ENCODE results near the gene POGZ. TPM values are rescaled to one million over a fixed set of nuclear protein-coding genes. Genes with fewer than 3 reads are reported as not detected.

POGZ gene
- polyA plus RNA-seq, 2 of the 4 experiments (the other 2 are of a cell fraction), result 20.8 to 44.1 TPM

- DNase-seq (ENCODE audit: low read depth in 1 of 2, low spot score in 1 of 2), result no peak
- TF ChIP-seq ZNF302 (CRISPR knock-in tag; IDR thresholded peaks at IDR 0.05) (no peak), HOXB13 (CRISPR knock-in tag; IDR thresholded peaks at IDR 0.05; ENCODE audit: low read depth) (no peak), MAZ (IDR thresholded peaks at IDR 0.05; ENCODE audit: borderline replicate concordance, low read depth, low read length) (no peak)
- Histone ChIP-seq H3K9me3 (no peaks in the 10 kb centered on the region), H3K4me2 (no peak overlapping the region), H3K27ac (no peak overlapping the region), H3K4me1 (no peaks in the 10 kb centered on the region; the same call in 2 of the 3 replicates), H3K4me3 (no peak overlapping the region)
- no peak for FAIRE-seq
- POLR2A ChIA-PET, result no interaction called here
- CTCF ChIA-PET, result no interaction called here
- ATAC-seq, result no peak
Observed at GRCh38 chr1:151408891-151409290, 50.4 kb downstream of the POGZ start.

- no peak for ATAC-seq
- no peak for FAIRE-seq
- Histone ChIP-seq H3K4me3 (no peak overlapping the region), H3K27ac (no peak overlapping the region), H3K4me2 (no peak overlapping the region), H3K4me1 (no peaks in the 10 kb centered on the region; the same call in 2 of the 3 replicates), H3K9me3 (no peaks in the 10 kb centered on the region)
- no peak for DNase-seq (ENCODE audit: low read depth in 1 of 2, low spot score in 1 of 2)
- TF ChIP-seq CHD4 (IDR thresholded peaks at IDR 0.05; ENCODE audit: borderline replicate concordance) (no peak), RNF2 (IDR thresholded peaks at IDR 0.05; ENCODE audit: borderline replicate concordance, low read depth) (no peak), NR3C1 (IDR thresholded peaks at IDR 0.05) (no peak), ZNF302 (CRISPR knock-in tag; IDR thresholded peaks at IDR 0.05) (no peak), CEBPB (IDR thresholded peaks at IDR 0.05) (no peak), FOXS1 (CRISPR knock-in tag; IDR thresholded peaks at IDR 0.05) (no peak), EHMT2 (IDR thresholded peaks at IDR 0.05; ENCODE audit: low read depth) (no peak), ESRRA (IDR thresholded peaks at IDR 0.05; ENCODE audit: borderline replicate concordance, low read length) (no peak), ATOH8 (CRISPR knock-in tag; IDR thresholded peaks at IDR 0.05; ENCODE audit: low read depth) (no peak), EHF (CRISPR knock-in tag; IDR thresholded peaks at IDR 0.05) (no peak), MAFK (IDR thresholded peaks at IDR 0.05; ENCODE audit: partially characterized antibody) (no peak), CBX8 (IDR thresholded peaks at IDR 0.05) (no peak), RAD21 (conservative IDR thresholded peaks at IDR 0.05 in 1 of 2, IDR thresholded peaks at IDR 0.05 in 1 of 2) (no peak), KDM1A (IDR thresholded peaks at IDR 0.05; ENCODE audit: low read depth) (no peak), TP53 (CRISPR knock-in tag; IDR thresholded peaks at IDR 0.05) (no peak), PBX3 (IDR thresholded peaks at IDR 0.05) (no peak)
- 97% methylated on average over 3 of the region's 3 CpGs for WGBS (ENCODE audit: missing lambda C conversion rate)
- ChIA-PET POLR2A (no interaction called here), CTCF (interaction anchor here (0.6 to 1.5 kb wide), 5 partner anchors 8 to 327 kb away, joined by 3 to 7 read pairs (median 4); partner anchors contain the start of gene PSMB4)
Observed at GRCh38 chr1:151407304-151407703, 52.0 kb downstream of the POGZ start.

GRCh38 chr1:151406176-151406575, 53.1 kb downstream of the POGZ start:
- TF ChIP-seq FOSB (CRISPR knock-in tag; IDR thresholded peaks at IDR 0.05), result no peak
- Histone ChIP-seq H3K4me2 (no peak overlapping the region), H3K9me3 (no peaks in the 10 kb centered on the region), H3K27ac (no peak overlapping the region), H3K4me1 (peaks cover 6% of the 10 kb centered on the region; the same call in 1 of the 3 replicates), H3K4me3 (no peak overlapping the region)
- ATAC-seq, result no peak
- FAIRE-seq, result no peak
- DNase-seq (ENCODE audit: low read depth in 1 of 2, low spot score in 1 of 2), result no peak
- ChIA-PET CTCF (interaction anchor here (0.8 to 2.3 kb wide), 6 partner anchors 10 to 106 kb away, joined by 3 to 6 read pairs (median 3); no protein-coding TSS in a partner anchor), POLR2A (no interaction called here)
- WGBS (ENCODE audit: missing lambda C conversion rate), result 94% methylated on average over 8 of the region's 8 CpGs
